ENCODE measurements around the gene FGF12. TPM values are rescaled to one million over a fixed set of nuclear protein-coding genes. Genes with fewer than 3 reads are reported as not detected.

Gene FGF12
- total RNA-seq, 4 donors from 2014 or later: 0.32 to 0.55 TPM; not detected in 2

- H3K9me3 ChIP-seq: no peaks in the 10 kb centered on the region
- H3K27ac ChIP-seq: no peak overlapping the region
- H3K4me1 ChIP-seq: no peaks in the 10 kb centered on the region
- H3K4me3 ChIP-seq: no peak overlapping the region
- WGBS, 2 donors (ENCODE audit: low coverage in 1 of 2): 45 to 48% methylated on average over 3 of the region's 3 CpGs
- in situ Hi-C loops (cut with MboI; ENCODE audit: low pct_ligation_motif_present in 1 of 4, low pct_unique_long_range_greater_than_20kb in 1 of 4, low sequenced_read_pairs in 3 of 4) (no loop called here), intact Hi-C loops (cut with DNase I; ENCODE audit: low total_unique reads) (no loop called here)
- TF ChIP-seq POLR2AphosphoS5 (IDR thresholded peaks at IDR 0.05) (no peak), CTCF (IDR thresholded peaks at IDR 0.05) (no peak), EP300 (IDR thresholded peaks at IDR 0.05; ENCODE audit: low read depth) (no peak), POLR2A (IDR thresholded peaks at IDR 0.05) (no peak)
- no peak for DNase-seq
- no peaks in the 10 kb centered on the region for H3K27me3 ChIP-seq
- no peaks in the 10 kb centered on the region for H3K36me3 ChIP-seq
Observed at GRCh38 chr3:192629429-192629828, 97.9 kb downstream of the FGF12 start.

GRCh38 chr3:192621909-192622308 is 105.4 kb downstream of the FGF12 start:
- TF ChIP-seq POLR2AphosphoS5 (IDR thresholded peaks at IDR 0.05) (no peak), EP300 (IDR thresholded peaks at IDR 0.05; ENCODE audit: low read depth) (no peak), CTCF (IDR thresholded peaks at IDR 0.05) (no peak), POLR2A (IDR thresholded peaks at IDR 0.05) (no peak)
- no peak overlapping the region for H3K27ac ChIP-seq
- no peaks in the 10 kb centered on the region for H3K4me1 ChIP-seq

GRCh38 chr3:192620275-192620674 is 107.1 kb downstream of the FGF12 start:
- no peak for DNase-seq
- Histone ChIP-seq H3K4me1 (no peaks in the 10 kb centered on the region), H3K9me3 (no peaks in the 10 kb centered on the region), H3K4me3 (no peak overlapping the region), H3K36me3 (no peaks in the 10 kb centered on the region), H3K27ac (no peak overlapping the region), H3K27me3 (no peaks in the 10 kb centered on the region)
- in situ Hi-C loops (cut with MboI; ENCODE audit: low pct_ligation_motif_present in 1 of 4, low pct_unique_long_range_greater_than_20kb in 1 of 4, low sequenced_read_pairs in 3 of 4) (no loop called here), intact Hi-C loops (cut with DNase I; ENCODE audit: low total_unique reads) (no loop called here)
- WGBS, 2 donors (ENCODE audit: low coverage in 1 of 2): 54 to 64% methylated on average over 3 of the region's 3 CpGs
- no peak for TF ChIP-seq EP300 (IDR thresholded peaks at IDR 0.05; ENCODE audit: low read depth)
- TF ChIP-seq POLR2A (IDR thresholded peaks at IDR 0.05): no peak
- TF ChIP-seq POLR2AphosphoS5 (IDR thresholded peaks at IDR 0.05): no peak
- no peak for TF ChIP-seq CTCF (IDR thresholded peaks at IDR 0.05)

More at GRCh38 chr3:192621909-192622308, 105.4 kb downstream of the FGF12 start:
- WGBS, 2 donors (ENCODE audit: low coverage in 1 of 2): 54 to 85% methylated on average over 2 to 3 of the region's 3 CpGs
- Histone ChIP-seq H3K4me3 (no peak overlapping the region), H3K36me3 (no peaks in the 10 kb centered on the region), H3K9me3 (no peaks in the 10 kb centered on the region), H3K27me3 (no peaks in the 10 kb centered on the region)
- DNase-seq: no peak
- intact Hi-C loops (cut with DNase I; ENCODE audit: low total_unique reads): no loop called here
- in situ Hi-C loops (cut with MboI; ENCODE audit: low pct_ligation_motif_present in 1 of 4, low pct_unique_long_range_greater_than_20kb in 1 of 4, low sequenced_read_pairs in 3 of 4): no loop called here

GRCh38 chr3:192611411-192611810 is 115.9 kb downstream of the FGF12 start:
- H3K36me3 ChIP-seq: no peaks in the 10 kb centered on the region
- no peak for DNase-seq
- H3K4me3 ChIP-seq: no peak overlapping the region
- no peak for TF ChIP-seq POLR2AphosphoS5 (IDR thresholded peaks at IDR 0.05)
- TF ChIP-seq CTCF (IDR thresholded peaks at IDR 0.05): no peak
- TF ChIP-seq EP300 (IDR thresholded peaks at IDR 0.05; ENCODE audit: low read depth): no peak
- no peak for TF ChIP-seq POLR2A (IDR thresholded peaks at IDR 0.05)
- intact Hi-C loops (cut with DNase I; ENCODE audit: low total_unique reads): no loop called here
- 81 to 88% methylated on average over 4 of the region's 4 CpGs for WGBS, 2 donors (ENCODE audit: low coverage in 1 of 2)
- in situ Hi-C loops (cut with MboI; ENCODE audit: low pct_ligation_motif_present in 1 of 4, low pct_unique_long_range_greater_than_20kb in 1 of 4, low sequenced_read_pairs in 3 of 4): no loop called here
- H3K27ac ChIP-seq: no peak overlapping the region
- no peaks in the 10 kb centered on the region for H3K27me3 ChIP-seq
- no peaks in the 10 kb centered on the region for H3K9me3 ChIP-seq
- H3K4me1 ChIP-seq: no peaks in the 10 kb centered on the region
